Left lung (tissue), 10 donors: Measurements from ENCODE around the gene MAST3. TPM values are rescaled to one million over a fixed set of nuclear protein-coding genes. Genes with fewer than 3 reads are reported as not detected.
A peak's percentile ranks its signal among the peaks of the same experiment; 100 is the strongest.
"Not testable (repeated sequence)": the region's sequence is repeated elsewhere in the genome, so short reads cannot be mapped to it uniquely, and the experiment has no call there.

ENCODE experiments used
- ATAC-seq: fragments of 200-7000 bp; cut with Tn5 transposase; one replicate; pipeline ENCODE4 v1.9.1; 2020; ENCODE audit warnings: moderate library complexity
- DNase-seq, 4 donors: peaks; one replicate each; pipeline ENCODE4 v3.0.0-alpha.2; 2013 to 2020
- H3K27ac ChIP-seq, 2 donors: fragments of 200-600 bp; sonication (generic) in 1 of 2; one replicate each; pipeline versions ENCODE4 v1.5.0 to v1.8.0; 2020 to 2021
- H3K27me3 ChIP-seq, 2 donors: fragments of 200-600 bp; sonication (generic) in 1 of 2; one replicate each; pipeline versions ENCODE4 v1.5.0 to v1.8.0; 2020 to 2021
- H3K36me3 ChIP-seq, 2 donors: fragments of 200-600 bp; sonication (generic) in 1 of 2; one replicate each; pipeline versions ENCODE4 v1.5.0 to v1.8.0; 2020 to 2021
- H3K4me1 ChIP-seq, 2 donors: fragments of 200-600 bp; one replicate each; pipeline ENCODE4 v1.8.0; 2021
- H3K4me3 ChIP-seq, 2 donors: fragments of 200-600 bp; sonication (generic) in 1 of 2; one replicate each; pipeline versions ENCODE4 v1.5.0 to v1.8.0; 2020 to 2021; ENCODE audit warnings: mild to moderate bottlenecking in 1 of 2
- H3K9me3 ChIP-seq, 2 donors: fragments of 200-600 bp; sonication (generic) in 1 of 2; one replicate each; pipeline versions ENCODE4 v1.5.0 to v1.8.0; 2020 to 2021
- CTCF ChIP-seq, 2 donors: fragments of 200-600 bp; sonication (generic) in 1 of 2; IDR thresholded peaks; one replicate each; pipeline versions ENCODE4 v1.5.0 to v1.8.0; 2021; ENCODE audit warnings: antibody characterized with exemption in 2 of 2
- intact Hi-C, 2 donors: fragments of 100-400 bp; cut with DNase I; formaldehyde crosslinking; loops; one replicate each; pipeline versions ENCODE4 v1.11.2 to v1.14.2; 2022
- polyA plus RNA-seq, 6 donors: library from polyadenylated mRNA; unstranded; fragments of 120-200 nt; gene quantifications; one replicate each; pipeline ENCODE4 v1.2.1, GENCODE V29; 2013; ENCODE audit not compliant: insufficient read length in 6 of 6
- total RNA-seq, 2 donors: library from RNA; stranded (reverse); fragmentation: NEBNext Ultra II Directional; extraction: Animal tissue kit (Norgen Biotek cat#: 25700); gene quantifications; one replicate each; pipeline ENCODE4 v1.2.1, GENCODE V29; 2021
- donor health status: DM: no; HTN: yes; CAD: no.
- donor health status: DM: no; HTN: no; CAD: no.

Gene MAST3
- total and polyA plus RNA-seq, 8 donors, result 4.7 to 30.3 (median 6.7) TPM

DNA sequence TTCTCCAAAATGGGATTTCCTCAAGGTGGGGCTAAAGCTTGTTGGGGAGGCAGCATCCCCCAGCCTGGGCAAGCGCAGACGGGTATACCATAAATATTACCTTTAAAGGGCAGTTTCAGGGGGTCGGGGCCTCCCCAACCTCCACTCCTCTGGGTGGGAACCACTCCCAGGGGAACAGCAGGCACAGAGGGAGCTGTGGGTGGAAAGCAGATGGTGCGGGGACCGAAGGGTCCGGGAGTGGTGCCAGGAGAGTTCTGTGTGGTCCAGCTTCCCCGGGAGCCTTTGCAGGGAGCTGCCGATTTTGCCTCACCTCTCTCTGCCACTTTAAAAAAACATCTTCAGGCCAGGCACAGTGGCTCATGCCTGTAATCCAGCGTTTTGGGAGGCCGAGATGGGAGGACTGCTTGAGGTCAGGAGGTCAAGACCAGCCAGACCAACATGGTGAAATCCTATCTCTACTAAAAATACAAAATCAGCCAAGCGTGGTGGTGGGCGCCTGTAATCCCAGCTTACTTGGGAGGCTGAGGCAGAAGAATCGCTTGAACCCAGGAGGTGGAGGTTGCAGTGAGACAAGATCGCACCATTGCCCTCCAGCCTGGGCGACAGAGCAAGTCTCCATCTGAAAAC, 5.5 kb downstream of the MAST3 start:
- Histone ChIP-seq H3K4me1 (peaks cover 11 to 35% of the 10 kb centered on the region in 2 donors), H3K9me3 (no peaks in the 10 kb centered on the region), H3K4me3 (no peak overlapping the region), H3K36me3 (no peaks in the 10 kb centered on the region), H3K27me3 (peaks cover 0 to 30% of the 10 kb centered on the region in 2 donors), H3K27ac (no peak overlapping the region)
- ATAC-seq, result no peak
- no peak for DNase-seq
- intact Hi-C loops, result no loop called here
- no peak for TF ChIP-seq CTCF (IDR thresholded peaks at IDR 0.05)

DNA sequence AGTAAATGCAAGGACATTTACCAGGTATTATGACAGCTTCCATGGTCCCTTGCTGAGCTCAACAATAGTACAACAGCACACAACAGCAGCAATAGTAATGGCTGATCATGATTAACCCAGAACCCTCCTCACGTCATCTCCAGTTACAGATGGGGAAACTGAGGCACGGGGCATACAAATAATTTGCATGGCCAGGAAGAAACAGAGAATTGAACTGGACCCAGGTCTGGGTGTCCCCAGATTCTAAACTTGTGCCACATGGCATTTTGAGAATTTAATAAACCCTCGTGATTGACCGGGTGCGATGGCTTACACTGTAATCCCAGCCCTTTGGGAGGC, 7.2 kb downstream of the MAST3 start:
- H3K36me3 ChIP-seq, result no peaks in the 10 kb centered on the region
- no peaks in the 10 kb centered on the region for H3K9me3 ChIP-seq
- peaks cover 0 to 17% of the 10 kb centered on the region in 2 donors for H3K27me3 ChIP-seq
- intact Hi-C loops, result no loop called here
- no peak for TF ChIP-seq CTCF (IDR thresholded peaks at IDR 0.05)
- H3K27ac ChIP-seq, result peak overlapping the region in 1 of 2 donors; percentile 50
- no peak for ATAC-seq
- H3K4me1 ChIP-seq, result peaks cover 8 to 37% of the 10 kb centered on the region in 2 donors
- no peak for DNase-seq
- peak overlapping the region; percentile 19 to 37 for H3K4me3 ChIP-seq

DNA sequence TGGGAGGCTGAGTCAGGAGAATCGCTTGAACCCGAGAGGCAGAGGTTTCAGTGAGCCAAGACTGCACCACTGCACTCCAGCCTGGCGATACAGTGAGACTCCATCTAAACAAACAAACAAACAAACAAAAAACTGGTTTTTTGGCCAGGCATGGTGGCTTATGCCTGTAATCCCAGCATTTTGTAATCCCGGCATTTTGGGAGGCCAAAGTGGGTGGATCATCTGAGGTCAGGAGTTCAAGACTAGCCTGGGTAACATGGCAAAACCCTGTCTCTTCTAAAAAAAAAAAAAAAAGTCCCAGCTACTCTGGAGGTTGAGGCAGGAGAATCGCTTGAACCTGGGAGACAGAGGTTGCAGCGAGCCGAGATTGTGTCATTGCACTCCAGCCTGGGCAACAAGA, 7.7 kb downstream of the MAST3 start:
- H3K9me3 ChIP-seq, H3K27ac ChIP-seq, DNase-seq, ATAC-seq, H3K36me3 ChIP-seq, H3K4me3 ChIP-seq, intact Hi-C loops: not testable (repeated sequence)
- H3K4me1 ChIP-seq, result peaks cover 8 to 40% of the 10 kb centered on the region in 2 donors
- peaks cover 0 to 17% of the 10 kb centered on the region in 2 donors for H3K27me3 ChIP-seq

GRCh38 chr19:18107235-18107634, 9.7 kb downstream of the MAST3 start:
- Histone ChIP-seq H3K9me3 (no peaks in the 10 kb centered on the region), H3K4me1 (peaks cover 12 to 60% of the 10 kb centered on the region in 2 donors), H3K36me3 (no peaks in the 10 kb centered on the region), H3K27ac (peak overlapping the region in 1 of 2 donors; percentile 33), H3K4me3 (no peak overlapping the region), H3K27me3 (peaks cover 0 to 19% of the 10 kb centered on the region in 2 donors)
- ATAC-seq (no peak), DNase-seq (no peak)
- intact Hi-C loops, result no loop called here
- TF ChIP-seq CTCF (IDR thresholded peaks at IDR 0.05), result no peak

DNA sequence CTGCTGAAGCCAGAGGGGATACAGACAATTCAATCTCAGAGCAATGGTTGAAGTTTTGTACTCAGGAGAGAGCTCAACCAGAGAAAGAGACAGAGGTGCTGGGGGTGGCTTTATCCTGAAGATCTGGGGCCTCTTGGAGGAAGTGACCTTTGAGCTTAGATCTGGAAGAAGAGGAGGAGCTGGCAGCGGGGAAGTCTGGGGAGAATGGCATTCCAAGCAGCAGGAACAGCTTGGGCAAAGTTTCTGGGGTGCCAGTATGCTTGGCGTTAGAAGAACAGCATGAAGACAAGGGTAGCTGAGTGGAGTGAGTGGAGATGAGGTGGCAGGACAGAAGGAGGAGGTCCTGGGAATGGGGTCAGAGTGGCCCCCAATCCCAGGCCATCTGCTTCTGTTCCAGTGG, 11.3 kb downstream of the MAST3 start:
- no peak for TF ChIP-seq CTCF (IDR thresholded peaks at IDR 0.05)
- no peak for DNase-seq
- no peak for ATAC-seq
- Histone ChIP-seq H3K4me3 (peak overlapping the region in 1 of 2 donors; percentile 74), H3K27me3 (peaks cover 0 to 19% of the 10 kb centered on the region in 2 donors), H3K9me3 (no peaks in the 10 kb centered on the region), H3K36me3 (peaks cover 0 to 8% of the 10 kb centered on the region in 2 donors), H3K4me1 (peaks cover 10 to 71% of the 10 kb centered on the region in 2 donors), H3K27ac (peak overlapping the region in 1 of 2 donors; percentile 86)
- intact Hi-C loops, result no loop called here

GRCh38 chr19:18109341-18109732, 11.8 kb downstream of the MAST3 start:
- intact Hi-C loops, result no loop called here

More at GRCh38 chr19:18109341-18109732, 11.8 kb downstream of the MAST3 start:
- DNase-seq, result no peak
- H3K27me3 ChIP-seq, result peaks cover 0 to 19% of the 10 kb centered on the region in 2 donors
- peaks cover 0 to 11% of the 10 kb centered on the region in 2 donors for H3K36me3 ChIP-seq
- peak overlapping the region; percentile 54 to 74 for H3K4me3 ChIP-seq
- H3K9me3 ChIP-seq, result no peaks in the 10 kb centered on the region
- H3K27ac ChIP-seq, result peak overlapping the region; percentile 49 to 86
- ATAC-seq, result no peak
- no peak for TF ChIP-seq CTCF (IDR thresholded peaks at IDR 0.05)
- H3K4me1 ChIP-seq, result peaks cover 10 to 72% of the 10 kb centered on the region in 2 donors
